Tibial nerve (tissue), 4 donors: Measurements from ENCODE around the gene ARHGAP26. TPM values are rescaled to one million over a fixed set of nuclear protein-coding genes. Genes with fewer than 3 reads are reported as not detected.

Experiments
- DNase-seq, 2 donors: peaks; one replicate each; pipeline ENCODE4 v3.0.0-alpha.2; 2019; ENCODE audit warnings: low spot score in 2 of 2
- H3K27ac ChIP-seq, 4 donors: fragments of 200-600 bp; sonication (generic) in 3 of 4; one replicate each; pipeline ENCODE4 v1.5.1; 2017 to 2019; ENCODE audit warnings: mild to moderate bottlenecking in 1 of 4
- H3K27me3 ChIP-seq, 2 donors: fragments of 200-600 bp; sonication (generic) in 1 of 2; one replicate each; pipeline versions ENCODE4 v1.5.1 to v1.6.0; 2017 to 2019
- H3K36me3 ChIP-seq, 3 donors: fragments of 200-600 bp; sonication (generic); one replicate each; pipeline ENCODE4 v1.5.1; 2018 to 2019
- H3K4me1 ChIP-seq, 4 donors: fragments of 200-600 bp; sonication (generic) in 3 of 4; one replicate each; pipeline ENCODE4 v1.5.1; 2017 to 2019
- H3K4me3 ChIP-seq, 4 donors: fragments of 200-600 bp; sonication (generic) in 3 of 4; one replicate each; pipeline ENCODE4 v1.5.1; 2017 to 2019; ENCODE audit warnings: mild to moderate bottlenecking in 1 of 4, moderate library complexity in 1 of 4
- H3K9me3 ChIP-seq, 4 donors: fragments of 200-600 bp; sonication (generic) in 3 of 4; one replicate each; pipeline ENCODE4 v1.5.1; 2017 to 2019
- CTCF ChIP-seq, 5 experiments: fragments of 200-600 bp in 3 of 5; fragments of 450-650 bp in 2 of 5; sonication (generic) in 3 of 5; IDR thresholded peaks; one replicate each; pipeline ENCODE4 v1.5.1; 2016 to 2019; ENCODE audit warnings: antibody characterized with exemption in 5 of 5, mild to moderate bottlenecking in 3 of 5, moderate library complexity in 2 of 5
- EP300 ChIP-seq, 2 donors: sonication (generic); formaldehyde crosslinking; IDR thresholded peaks; one replicate each; pipeline ENCODE4 v1.6.1; 2017; ENCODE audit warnings: antibody characterized with exemption in 2 of 2, mild to moderate bottlenecking in 1 of 2
- POLR2A ChIP-seq, 2 donors: fragments of 450-650 bp; IDR thresholded peaks; one replicate each; pipeline ENCODE4 v1.6.1; 2017; ENCODE audit warnings: antibody characterized with exemption in 2 of 2, mild to moderate bottlenecking in 2 of 2, moderate library complexity in 2 of 2
- WGBS, 2 donors: methylation state at CpG; one replicate each; pipeline ENCODE4 v1.1.5; 2018; 5-methylcytosine and 5-hydroxymethylcytosine counted together
- total RNA-seq, 4 donors: library from RNA; depleted of rRNA; stranded (reverse); fragments of >200 nt; gene quantifications; one replicate each; pipeline ENCODE4 v1.1.0, GENCODE V29; 2016

ARHGAP26 gene
- total RNA-seq, 4 donors from 2014 or later: 33.7 to 77.8 (median 57.8) TPM

GRCh38 chr5:142792012-142792864 is 22.1 kb downstream of the ARHGAP26 start:
- no peak overlapping the region for H3K27ac ChIP-seq
- 66 to 68% methylated on average over 7 of the region's 7 CpGs for WGBS, 2 donors
- peaks cover 0 to 38% (median 4%) of the 10 kb centered on the region in 4 donors for H3K4me1 ChIP-seq
- no peaks in the 10 kb centered on the region for H3K27me3 ChIP-seq
- H3K9me3 ChIP-seq: no peaks in the 10 kb centered on the region
- H3K4me3 ChIP-seq: no peak overlapping the region
- no peak for TF ChIP-seq CTCF (IDR thresholded peaks at IDR 0.05)
- TF ChIP-seq EP300 (IDR thresholded peaks at IDR 0.05): no peak
- no peak for TF ChIP-seq POLR2A (IDR thresholded peaks at IDR 0.05)
- no peaks in the 10 kb centered on the region for H3K36me3 ChIP-seq
- no peak for DNase-seq

- DNase-seq: no peak
- no peaks in the 10 kb centered on the region for H3K36me3 ChIP-seq
- 70 to 83% methylated on average over 5 of the region's 5 CpGs for WGBS, 2 donors
- H3K27me3 ChIP-seq: no peaks in the 10 kb centered on the region
- TF ChIP-seq CTCF (IDR thresholded peaks at IDR 0.05): no peak
- no peak for TF ChIP-seq EP300 (IDR thresholded peaks at IDR 0.05)
- TF ChIP-seq POLR2A (IDR thresholded peaks at IDR 0.05): no peak
- H3K27ac ChIP-seq: no peak overlapping the region
- H3K9me3 ChIP-seq: no peaks in the 10 kb centered on the region
- no peak overlapping the region for H3K4me3 ChIP-seq
- H3K4me1 ChIP-seq: peaks cover 0 to 38% (median 5%) of the 10 kb centered on the region in 4 donors
Measured at GRCh38 chr5:142792865-142793232, 22.7 kb downstream of the ARHGAP26 start.

GRCh38 chr5:142794537-142794936 is 24.4 kb downstream of the ARHGAP26 start:
- H3K27me3 ChIP-seq: no peaks in the 10 kb centered on the region
- H3K4me1 ChIP-seq: peaks cover 0 to 44% (median 5%) of the 10 kb centered on the region in 4 donors
- no peak for TF ChIP-seq EP300 (IDR thresholded peaks at IDR 0.05)
- no peak for TF ChIP-seq CTCF (IDR thresholded peaks at IDR 0.05)
- TF ChIP-seq POLR2A (IDR thresholded peaks at IDR 0.05): no peak
- H3K36me3 ChIP-seq: no peaks in the 10 kb centered on the region
- H3K4me3 ChIP-seq: no peak overlapping the region
- H3K27ac ChIP-seq: no peak overlapping the region
- H3K9me3 ChIP-seq: no peaks in the 10 kb centered on the region
- WGBS, 2 donors: 80 to 88% methylated on average over 2 of the region's 2 CpGs
- no peak for DNase-seq

GRCh38 chr5:142795251-142795650 is 25.1 kb downstream of the ARHGAP26 start:
- Histone ChIP-seq H3K4me1 (peaks cover 0 to 44% (median 5%) of the 10 kb centered on the region in 4 donors), H3K27me3 (no peaks in the 10 kb centered on the region), H3K27ac (no peak overlapping the region), H3K9me3 (no peaks in the 10 kb centered on the region), H3K4me3 (no peak overlapping the region), H3K36me3 (no peaks in the 10 kb centered on the region)
- DNase-seq: no peak
- TF ChIP-seq POLR2A (IDR thresholded peaks at IDR 0.05) (no peak), EP300 (IDR thresholded peaks at IDR 0.05) (peak in 1 of 2 donors; percentile 53), CTCF (IDR thresholded peaks at IDR 0.05) (no peak)
- 70 to 82% methylated on average over 3 of the region's 3 CpGs for WGBS, 2 donors

- Histone ChIP-seq H3K4me1 (peaks cover 0 to 57% (median 7%) of the 10 kb centered on the region in 4 donors), H3K9me3 (no peaks in the 10 kb centered on the region), H3K27ac (no peak overlapping the region), H3K36me3 (no peaks in the 10 kb centered on the region), H3K4me3 (no peak overlapping the region), H3K27me3 (no peaks in the 10 kb centered on the region)
- no peak for DNase-seq
- WGBS, 2 donors: 53 to 59% methylated on average over 4 of the region's 4 CpGs
- TF ChIP-seq EP300 (IDR thresholded peaks at IDR 0.05): no peak
- TF ChIP-seq POLR2A (IDR thresholded peaks at IDR 0.05): no peak
- no peak for TF ChIP-seq CTCF (IDR thresholded peaks at IDR 0.05)
Measured at GRCh38 chr5:142796492-142797109, 26.4 kb downstream of the ARHGAP26 start.
